C4-2B (cell line): Measurements from ENCODE around the gene BBOX1.
"Not testable (repeated sequence)": the region's sequence is repeated elsewhere in the genome, so short reads cannot be mapped to it uniquely, and the experiment has no call there.

Source experiments
- H3K27ac ChIP-seq: fragments of 450-650 bp; 2 replicates; pipeline ENCODE4 v1.5.1; 2017
- ZFX ChIP-seq: fragments of 450-650 bp; IDR thresholded peaks from 2 replicates; pipeline ENCODE4 v1.6.1; 2017
- TF ChIP-seq, protein P1 (sequence below): fragments of 450-650 bp; conservative IDR thresholded peaks from 2 replicates; pipeline ENCODE4 v1.5.1; 2017; ENCODE audit warnings: mild to moderate bottlenecking

BBOX1 gene, protein sequence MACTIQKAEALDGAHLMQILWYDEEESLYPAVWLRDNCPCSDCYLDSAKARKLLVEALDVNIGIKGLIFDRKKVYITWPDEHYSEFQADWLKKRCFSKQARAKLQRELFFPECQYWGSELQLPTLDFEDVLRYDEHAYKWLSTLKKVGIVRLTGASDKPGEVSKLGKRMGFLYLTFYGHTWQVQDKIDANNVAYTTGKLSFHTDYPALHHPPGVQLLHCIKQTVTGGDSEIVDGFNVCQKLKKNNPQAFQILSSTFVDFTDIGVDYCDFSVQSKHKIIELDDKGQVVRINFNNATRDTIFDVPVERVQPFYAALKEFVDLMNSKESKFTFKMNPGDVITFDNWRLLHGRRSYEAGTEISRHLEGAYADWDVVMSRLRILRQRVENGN

DNA sequence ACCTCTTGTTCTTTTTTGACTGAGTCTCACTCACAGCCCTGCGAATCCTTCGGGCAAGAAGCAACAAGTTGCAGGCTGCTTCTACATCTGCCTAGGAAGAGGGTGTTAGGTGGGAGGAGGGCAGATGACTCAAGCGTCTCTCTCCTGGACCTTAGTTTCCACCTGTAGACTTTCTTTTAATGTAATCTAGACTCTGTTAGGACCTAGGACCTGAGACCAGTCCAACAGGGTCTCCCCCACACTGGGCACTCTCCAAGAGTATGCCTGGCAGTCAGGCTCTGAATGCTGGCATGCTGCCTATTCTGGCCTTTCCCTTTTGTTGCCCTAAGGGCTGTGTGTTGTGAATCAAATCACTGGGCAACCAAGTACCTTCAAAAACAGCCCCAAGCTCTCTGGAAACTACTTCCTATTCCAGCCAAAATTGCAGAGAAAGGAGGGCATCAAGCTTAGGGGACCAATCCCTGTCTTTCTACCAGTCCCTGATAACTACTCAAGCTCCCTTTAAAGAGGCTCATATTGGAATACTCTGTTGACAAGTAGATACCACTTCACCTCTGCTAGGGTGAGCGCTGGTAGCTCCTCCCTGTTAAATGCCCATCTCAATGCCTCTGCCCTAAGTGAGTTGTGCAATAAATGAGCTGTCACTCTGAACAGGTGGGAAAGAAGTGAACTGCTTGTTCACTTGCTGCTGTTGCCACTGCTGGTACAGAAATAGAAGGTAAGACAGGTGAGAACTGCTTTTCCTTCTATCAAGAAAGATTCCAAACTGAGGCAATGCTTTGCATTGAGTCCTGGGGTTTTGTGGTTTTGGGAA lies at the start of gene BBOX1:
Gene BBOX1, plus strand, starts transcription at position 514 of the 814 bp plus-strand sequence. CDS start 14,616 bp downstream, outside the sequence.
- H3K27ac ChIP-seq = no peak within 1 kb of the TSS
- no peak for TF ChIP-seq ZFX
- TF ChIP-seq, protein P1, sequence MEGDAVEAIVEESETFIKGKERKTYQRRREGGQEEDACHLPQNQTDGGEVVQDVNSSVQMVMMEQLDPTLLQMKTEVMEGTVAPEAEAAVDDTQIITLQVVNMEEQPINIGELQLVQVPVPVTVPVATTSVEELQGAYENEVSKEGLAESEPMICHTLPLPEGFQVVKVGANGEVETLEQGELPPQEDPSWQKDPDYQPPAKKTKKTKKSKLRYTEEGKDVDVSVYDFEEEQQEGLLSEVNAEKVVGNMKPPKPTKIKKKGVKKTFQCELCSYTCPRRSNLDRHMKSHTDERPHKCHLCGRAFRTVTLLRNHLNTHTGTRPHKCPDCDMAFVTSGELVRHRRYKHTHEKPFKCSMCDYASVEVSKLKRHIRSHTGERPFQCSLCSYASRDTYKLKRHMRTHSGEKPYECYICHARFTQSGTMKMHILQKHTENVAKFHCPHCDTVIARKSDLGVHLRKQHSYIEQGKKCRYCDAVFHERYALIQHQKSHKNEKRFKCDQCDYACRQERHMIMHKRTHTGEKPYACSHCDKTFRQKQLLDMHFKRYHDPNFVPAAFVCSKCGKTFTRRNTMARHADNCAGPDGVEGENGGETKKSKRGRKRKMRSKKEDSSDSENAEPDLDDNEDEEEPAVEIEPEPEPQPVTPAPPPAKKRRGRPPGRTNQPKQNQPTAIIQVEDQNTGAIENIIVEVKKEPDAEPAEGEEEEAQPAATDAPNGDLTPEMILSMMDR = no peak

- no peak overlapping the region for H3K27ac ChIP-seq
- TF ChIP-seq ZFX = no peak
- TF ChIP-seq, protein P1 = no peak
Observed at GRCh38 chr11:26992031-26992541, 48.5 kb upstream of the BBOX1 start.

DNA sequence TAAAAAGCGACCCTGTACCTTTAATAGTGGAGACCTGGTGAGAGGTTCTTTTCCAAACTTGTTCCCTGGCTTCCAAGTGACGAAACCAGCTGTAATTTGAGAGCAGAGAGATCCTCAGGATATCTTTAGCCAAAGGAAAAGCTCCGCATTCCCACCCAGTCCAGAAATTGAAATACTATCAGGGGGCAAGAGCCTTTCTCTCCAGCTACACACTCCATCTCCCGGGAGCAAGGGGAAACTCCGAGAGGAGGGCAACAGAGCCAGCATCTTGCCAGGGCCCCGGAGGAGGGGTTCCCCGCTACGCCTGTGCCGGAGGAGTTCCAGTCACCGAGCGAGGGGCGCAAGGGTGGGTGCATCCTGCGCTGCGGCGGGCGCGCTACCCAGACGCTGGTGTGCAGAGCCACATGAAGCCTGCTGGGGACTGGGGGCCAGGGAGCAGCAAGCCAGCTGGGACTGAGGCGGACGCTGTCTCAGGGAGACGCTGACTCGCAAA lies 46.6 kb upstream of the BBOX1 start, which contains the start of gene FIBIN:
Gene FIBIN, plus strand, starts transcription at position 148 of the 493 bp plus-strand sequence. CDS start 415 bp downstream, outside the sequence.
- no peak within 1 kb of the TSS for H3K27ac ChIP-seq
- TF ChIP-seq, protein P1 = no peak
- TF ChIP-seq ZFX = no peak

GRCh38 chr11:26994631-26995095 lies 46.0 kb upstream of the BBOX1 start:
- H3K27ac ChIP-seq = no peak overlapping the region
- TF ChIP-seq ZFX = no peak
- TF ChIP-seq, protein P1 = no peak

GRCh38 chr11:26995701-26996460 lies 44.7 kb upstream of the BBOX1 start:
- no peak overlapping the region for H3K27ac ChIP-seq
- no peak for TF ChIP-seq ZFX

DNA sequence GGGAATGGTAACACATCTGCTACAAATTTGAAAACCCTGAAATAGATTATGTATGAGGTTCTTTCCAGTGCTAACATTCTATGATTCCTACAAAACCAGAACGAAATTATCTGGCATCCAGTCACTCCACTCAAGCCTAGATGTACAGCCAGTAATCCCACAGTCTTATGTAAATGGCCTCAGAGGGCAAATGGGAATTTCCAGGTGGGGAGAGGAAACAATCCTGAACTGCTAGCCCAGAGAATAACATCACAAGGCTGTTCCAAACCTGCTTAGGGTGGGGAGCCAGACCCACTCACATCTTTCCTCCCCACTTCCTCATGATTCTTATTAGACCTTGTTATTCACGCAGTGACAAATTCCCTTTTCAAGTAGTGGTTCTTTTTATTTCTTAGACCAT lies 43.2 kb upstream of the BBOX1 start:
- no peak overlapping the region for H3K27ac ChIP-seq
- TF ChIP-seq, protein P1 = no peak
- TF ChIP-seq ZFX = no peak

DNA sequence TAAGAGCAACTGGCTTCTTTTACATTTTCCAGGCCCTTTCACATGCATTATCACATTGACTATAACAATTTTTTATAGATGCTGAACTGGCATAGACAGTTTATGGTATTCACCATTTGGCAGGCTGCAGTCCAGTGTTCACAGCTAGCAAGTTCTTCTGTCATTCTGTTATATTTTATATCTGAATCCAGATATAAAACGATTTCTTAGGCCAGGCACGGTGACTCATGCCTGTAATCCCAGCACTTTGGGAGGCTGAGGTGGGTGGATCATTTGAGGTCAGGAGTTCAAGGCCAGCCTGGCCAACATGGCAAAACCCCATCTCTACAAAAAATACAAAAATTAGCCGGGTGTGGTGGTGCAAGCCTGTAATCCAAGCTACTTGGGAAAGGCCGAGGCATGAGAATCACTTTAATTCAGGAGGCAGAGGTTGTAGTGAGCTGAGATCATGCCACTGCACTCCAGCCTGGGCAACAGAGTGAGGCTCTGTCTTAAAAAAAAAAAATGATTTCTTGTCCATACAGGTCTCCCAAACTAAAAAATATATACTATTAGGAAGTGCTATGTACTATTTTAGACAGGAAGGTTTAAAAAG lies 39.4 kb upstream of the BBOX1 start:
- H3K27ac ChIP-seq = not testable (repeated sequence)
